ENCODE data around the gene AASDHPPT.

GRCh38 chr11:106091480-106092123 is 14.1 kb downstream of the AASDHPPT start:
- TF ChIP-seq, protein P1, sequence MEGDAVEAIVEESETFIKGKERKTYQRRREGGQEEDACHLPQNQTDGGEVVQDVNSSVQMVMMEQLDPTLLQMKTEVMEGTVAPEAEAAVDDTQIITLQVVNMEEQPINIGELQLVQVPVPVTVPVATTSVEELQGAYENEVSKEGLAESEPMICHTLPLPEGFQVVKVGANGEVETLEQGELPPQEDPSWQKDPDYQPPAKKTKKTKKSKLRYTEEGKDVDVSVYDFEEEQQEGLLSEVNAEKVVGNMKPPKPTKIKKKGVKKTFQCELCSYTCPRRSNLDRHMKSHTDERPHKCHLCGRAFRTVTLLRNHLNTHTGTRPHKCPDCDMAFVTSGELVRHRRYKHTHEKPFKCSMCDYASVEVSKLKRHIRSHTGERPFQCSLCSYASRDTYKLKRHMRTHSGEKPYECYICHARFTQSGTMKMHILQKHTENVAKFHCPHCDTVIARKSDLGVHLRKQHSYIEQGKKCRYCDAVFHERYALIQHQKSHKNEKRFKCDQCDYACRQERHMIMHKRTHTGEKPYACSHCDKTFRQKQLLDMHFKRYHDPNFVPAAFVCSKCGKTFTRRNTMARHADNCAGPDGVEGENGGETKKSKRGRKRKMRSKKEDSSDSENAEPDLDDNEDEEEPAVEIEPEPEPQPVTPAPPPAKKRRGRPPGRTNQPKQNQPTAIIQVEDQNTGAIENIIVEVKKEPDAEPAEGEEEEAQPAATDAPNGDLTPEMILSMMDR (IDR thresholded peaks at IDR 0.05 in 4 of 5, conservative IDR thresholded peaks at IDR 0.05 in 1 of 5), result no peak
- TF ChIP-seq POLR2A (IDR thresholded peaks at IDR 0.05), result no peak
